A549 (cell line): ENCODE data around the gene CREB5. TPM values are rescaled to one million over a fixed set of nuclear protein-coding genes. Genes with fewer than 3 reads are reported as not detected.
A peak's percentile ranks its signal among the peaks of the same experiment; 100 is the strongest.

Experiments used
- ATAC-seq, 2 experiments: fragments of 200-7000 bp in 1 of 2; fragments of >200 bp in 1 of 2; cut with Nextera tagmentation in 1 of 2; cut with Tn5 transposase in 1 of 2; 3 replicates each; pipeline versions ENCODE4 v1.8.0 to v1.9.1; 2018 to 2020; ENCODE audit warnings: mild to moderate bottlenecking in 1 of 2, moderate library complexity in 1 of 2
- CTCF ChIA-PET: fragments of 300-600 bp; sonication (Branson Sonifier 250); formaldehyde crosslinking; extraction: SDS; loops from one replicate; lab custom pipeline; 2021; ENCODE audit warnings: antibody characterized with exemption, inconsistent platforms; lab: Yijun Ruan, JAX
- POLR2A ChIA-PET: fragments of 350-600 bp; formaldehyde crosslinking; extraction: SDS; loops from one replicate; lab custom pipeline; 2021; ENCODE audit warnings: antibody characterized with exemption, inconsistent platforms; lab: Yijun Ruan, JAX
- DNase-seq, 2 experiments: peaks; one replicate each; pipeline versions ENCODE4 v3.0.0 to v3.0.0-alpha.2; 2011 to 2016; ENCODE audit warnings: low read depth in 1 of 2, low spot score in 1 of 2
- FAIRE-seq: peaks from 2 replicates; lab custom pipeline; 2011; peaks lifted over from hg19 to GRCh38; lab: Jason Lieb, UNC
- H3K27ac ChIP-seq, 2 experiments: fragments of >200 bp; sonication (Bioruptor Twin); formaldehyde crosslinking; 3 replicates each; pipeline ENCODE4 v1.5.1; 2016 to 2017
- H3K4me1 ChIP-seq: fragments of >200 bp; sonication (Bioruptor Twin); formaldehyde crosslinking; 3 replicates; pipeline ENCODE4 v1.6.1; 2016
- H3K4me2 ChIP-seq: fragments of >200 bp; sonication (Bioruptor Twin); formaldehyde crosslinking; 3 replicates; pipeline ENCODE4 v1.6.1; 2016
- H3K4me3 ChIP-seq: fragments of >200 bp; sonication (Bioruptor Twin); formaldehyde crosslinking; 3 replicates; pipeline ENCODE4 v1.5.1; 2016
- H3K9me3 ChIP-seq: fragments of >200 bp; sonication (Bioruptor Twin); formaldehyde crosslinking; 3 replicates; pipeline ENCODE4 v1.6.1; 2016
- CBX2 ChIP-seq: fragments of 200-600 bp; sonication (generic); IDR thresholded peaks from 2 replicates; pipeline ENCODE4 v1.6.1; 2016; ENCODE audit warnings: low read depth, mild to moderate bottlenecking, borderline replicate concordance
- CEBPB ChIP-seq, 2 experiments: fragments of >200 bp in 1 of 2; sonication (Bioruptor Twin) in 1 of 2; formaldehyde crosslinking in 1 of 2; IDR thresholded peaks; 2 replicates each; pipeline ENCODE4 v1.6.1; 2012 to 2016
- CHD4 ChIP-seq: fragments of 200-600 bp; sonication (generic); IDR thresholded peaks from 2 replicates; pipeline ENCODE4 v1.6.1; 2016; ENCODE audit warnings: antibody characterized with exemption, mild to moderate bottlenecking, borderline replicate concordance
- E2F6 ChIP-seq: IDR thresholded peaks from 2 replicates; pipeline ENCODE4 v1.6.1; 2012; ENCODE audit warnings: low read depth, borderline replicate concordance
- EHF ChIP-seq: fragments of 250-450 bp; sonication (Bioruptor Pico); IDR thresholded peaks from 2 replicates; pipeline ENCODE4 v1.5.0; 2020; ENCODE audit warnings: mild to moderate bottlenecking
- ELK1 ChIP-seq: fragments of 150-350 bp; IDR thresholded peaks from 2 replicates; pipeline ENCODE4 v1.6.1; 2014; ENCODE audit warnings: low read depth, mild to moderate bottlenecking, low read length
- ESRRA ChIP-seq: fragments of 150-350 bp; IDR thresholded peaks from 2 replicates; pipeline ENCODE4 v1.6.1; 2014; ENCODE audit warnings: mild to moderate bottlenecking, low read length, borderline replicate concordance
- HDAC2 ChIP-seq: fragments of 200-600 bp; sonication (generic); IDR thresholded peaks from 2 replicates; pipeline ENCODE4 v1.6.1; 2016
- HES2 ChIP-seq: fragments of >200 bp; sonication (Bioruptor Twin); formaldehyde crosslinking; IDR thresholded peaks from 2 replicates; pipeline ENCODE4 v1.6.1; 2016
- HMGXB4 ChIP-seq: fragments of 250-450 bp; sonication (Bioruptor Pico); IDR thresholded peaks from 2 replicates; pipeline ENCODE4 v1.5.0; 2021; ENCODE audit warnings: mild to moderate bottlenecking, moderate library complexity, borderline replicate concordance
- HOXA7 ChIP-seq: fragments of 250-450 bp; sonication (Bioruptor Pico); IDR thresholded peaks from 2 replicates; pipeline ENCODE4 v1.5.0; 2020; ENCODE audit warnings: mild to moderate bottlenecking, moderate library complexity
- HOXB13 ChIP-seq: fragments of 250-450 bp; sonication (Bioruptor Pico); IDR thresholded peaks from 2 replicates; pipeline ENCODE4 v1.5.0; 2020; ENCODE audit warnings: low read depth, mild to moderate bottlenecking, moderate library complexity
- JUNB ChIP-seq: fragments of >200 bp; sonication (Bioruptor Twin); formaldehyde crosslinking; IDR thresholded peaks from 2 replicates; pipeline ENCODE4 v1.6.1; 2016
- KDM5A ChIP-seq: fragments of 200-600 bp; sonication (generic); IDR thresholded peaks from 2 replicates; pipeline ENCODE4 v1.6.1; 2016; ENCODE audit warnings: antibody characterized with exemption, mild to moderate bottlenecking
- MAFK ChIP-seq: fragments of 450-650 bp; IDR thresholded peaks from 2 replicates; pipeline ENCODE4 v1.6.1; 2014; ENCODE audit not compliant: partially characterized antibody
- MAX ChIP-seq: IDR thresholded peaks from 2 replicates; pipeline ENCODE4 v1.6.1; 2012
- MYC ChIP-seq: IDR thresholded peaks from 2 replicates; pipeline ENCODE4 v1.6.1; 2012; ENCODE audit warnings: mild to moderate bottlenecking, inconsistent platforms, low read length, improper control_type of control experiment, borderline replicate concordance
- NFE2L2 ChIP-seq: fragments of 150-350 bp; conservative IDR thresholded peaks from 2 replicates; pipeline ENCODE4 v1.6.1; 2014; ENCODE audit warnings: low read length
- NR3C1 ChIP-seq: fragments of >200 bp; sonication (Bioruptor Twin); formaldehyde crosslinking; IDR thresholded peaks from 3 replicates; pipeline ENCODE4 v1.6.1; 2017
- POLR2A ChIP-seq: IDR thresholded peaks from 2 replicates; pipeline ENCODE4 v1.6.1; 2012; ENCODE audit warnings: mild to moderate bottlenecking, low read length
- RAD21 ChIP-seq, 2 experiments: fragments of >200 bp in 1 of 2; sonication (Bioruptor Twin) in 1 of 2; formaldehyde crosslinking in 1 of 2; IDR thresholded peaks in 1 of 2; conservative IDR thresholded peaks in 1 of 2; 2 replicates in 1 of 2; 3 replicates in 1 of 2; pipeline ENCODE4 v1.6.1; 2012 to 2018; ENCODE audit warnings: inconsistent platforms in 1 of 2
- RARB ChIP-seq: fragments of 250-450 bp; sonication (Bioruptor Pico); IDR thresholded peaks from 2 replicates; pipeline ENCODE4 v1.8.0; 2021; ENCODE audit warnings: mild to moderate bottlenecking, moderate library complexity
- REST ChIP-seq: fragments of 200-600 bp; sonication (generic); IDR thresholded peaks from 2 replicates; pipeline ENCODE4 v1.6.1; 2016; ENCODE audit warnings: antibody characterized with exemption, mild to moderate bottlenecking, moderate library complexity
- RFX5 ChIP-seq: fragments of 450-650 bp; IDR thresholded peaks from 2 replicates; pipeline ENCODE4 v1.7.1; 2014; ENCODE audit warnings: antibody characterized with exemption, mild to moderate bottlenecking, moderate library complexity
- SMC3 ChIP-seq: fragments of >200 bp; sonication (Bioruptor Twin); formaldehyde crosslinking; IDR thresholded peaks from 3 replicates; pipeline ENCODE4 v1.6.1; 2018; ENCODE audit warnings: inconsistent platforms
- TFCP2L1 ChIP-seq: fragments of 250-450 bp; sonication (Bioruptor Pico); IDR thresholded peaks from 2 replicates; pipeline ENCODE4 v1.5.0; 2021; ENCODE audit warnings: mild to moderate bottlenecking
- TP53 ChIP-seq: fragments of 250-450 bp; sonication (Bioruptor Pico); IDR thresholded peaks from 2 replicates; pipeline ENCODE4 v1.5.0; 2021; ENCODE audit warnings: mild to moderate bottlenecking, moderate library complexity
- ZFP36 ChIP-seq: fragments of 450-650 bp; IDR thresholded peaks from 2 replicates; pipeline ENCODE4 v1.6.1; 2014; ENCODE audit warnings: borderline replicate concordance; ENCODE audit not compliant: partially characterized antibody
- ZSCAN20 ChIP-seq: fragments of 250-450 bp; sonication (Bioruptor Pico); IDR thresholded peaks from 2 replicates; pipeline ENCODE4 v1.8.0; 2022; ENCODE audit warnings: mild to moderate bottlenecking, moderate library complexity
- WGBS: methylation state at CpG from one replicate; pipeline ENCODE4 v1.1.6; 2017; ENCODE audit errors: missing lambda C conversion rate; 5-methylcytosine and 5-hydroxymethylcytosine counted together
- polyA plus RNA-seq, 4 experiments: library from polyadenylated mRNA; depleted of rRNA in 3 of 4; stranded (reverse); fragments of >200 nt; fragmentation: RNase III in 1 of 4; extraction: RNeasy Plus Mini Kit Qiagen cat#74134 plus additional on column Dnase treatment in 1 of 4; gene quantifications; 2 replicates in 3 of 4; 3 replicates in 1 of 4; pipeline ENCODE4 v1.2.3, GENCODE V29; 2011 to 2017

CREB5 gene
- polyA plus RNA-seq, 2 of the 4 experiments (the other 2 are of a cell fraction): 0.61 to 1.5 TPM

GRCh38 chr7:28419716-28420115, 7.4 kb downstream of the CREB5 start:
- DNase-seq: peak in 1 of 2 experiments; percentile 47
- Histone ChIP-seq H3K9me3 (no peaks in the 10 kb centered on the region), H3K4me1 (peaks cover 18% of the 10 kb centered on the region; the same call in 1 of the 3 replicates), H3K27ac (0 out of 6 replicates have a peak overlapping the region, but pooled peaks of 1 of the 2 experiments have one; percentile 24), H3K4me2 (peak overlapping the region; percentile 47), H3K4me3 (no peak overlapping the region)
- 11% methylated on average over 2 of the region's 2 CpGs for WGBS
- no peak for FAIRE-seq
- ChIA-PET CTCF (no interaction called here), POLR2A (no interaction called here)
- peak; percentile 41 to 60; a peak in 1 of 6 replicates for ATAC-seq
- TF ChIP-seq MYC (no peak), MAX (no peak), HOXB13 (CRISPR knock-in tag) (no peak), HDAC2 (no peak), TFCP2L1 (CRISPR knock-in tag) (no peak), CEBPB (IDR thresholded peaks at IDR 0.05) (no peak), NR3C1 (no peak), SMC3 (no peak), POLR2A (no peak), RARB (CRISPR knock-in tag) (no peak), ZFP36 (no peak), NFE2L2 (no peak), TP53 (no peak), REST (no peak), CBX2 (no peak)
- TF ChIP-seq, all 56 proteins: peak for 0

- CTCF ChIA-PET: interaction anchor here (1.1 kb wide), 1 partner anchor 13 kb away, joined by 3 read pairs; no protein-coding TSS in a partner anchor
- no peak for ATAC-seq
- Histone ChIP-seq H3K9me3 (no peaks in the 10 kb centered on the region), H3K4me2 (no peak overlapping the region), H3K27ac (no peak overlapping the region), H3K4me3 (no peak overlapping the region), H3K4me1 (peaks cover 18% of the 10 kb centered on the region; the same call in 1 of the 3 replicates)
- TF ChIP-seq RARB (CRISPR knock-in tag): no peak
- TF ChIP-seq JUNB: no peak
- no peak for TF ChIP-seq EHF
- no peak for TF ChIP-seq HOXA7 (CRISPR knock-in tag)
- POLR2A ChIA-PET: no interaction called here
- DNase-seq: no peak
- FAIRE-seq: no peak
Measured at GRCh38 chr7:28423112-28423511, 10.8 kb downstream of the CREB5 start.

- Histone ChIP-seq H3K4me2 (no peak overlapping the region), H3K4me3 (no peak overlapping the region), H3K4me1 (peaks cover 12% of the 10 kb centered on the region; the same call in 1 of the 3 replicates), H3K9me3 (no peaks in the 10 kb centered on the region), H3K27ac (no peak overlapping the region)
- FAIRE-seq: no peak
- CTCF ChIA-PET: no interaction called here
- DNase-seq: no peak
- POLR2A ChIA-PET: no interaction called here
- 18% methylated on average over 4 of the region's 4 CpGs for WGBS
- ATAC-seq: no peak
- no peak for TF ChIP-seq CHD4
- no peak for TF ChIP-seq RAD21 (conservative IDR thresholded peaks at IDR 0.05 in 1 of 2, IDR thresholded peaks at IDR 0.05 in 1 of 2)
- TF ChIP-seq HOXA7 (CRISPR knock-in tag): no peak
- no peak for TF ChIP-seq ELK1
- TF ChIP-seq KDM5A: no peak
- no peak for TF ChIP-seq MAFK
- TF ChIP-seq HES2: no peak
- no peak for TF ChIP-seq E2F6
- no peak for TF ChIP-seq ESRRA
- no peak for TF ChIP-seq ZSCAN20
- TF ChIP-seq HMGXB4: no peak
- TF ChIP-seq RFX5: no peak
Measured at GRCh38 chr7:28423918-28424514, 11.7 kb downstream of the CREB5 start.
